ENCODE results near the gene NFIA. TPM values are rescaled to one million over a fixed set of nuclear protein-coding genes. Genes with fewer than 3 reads are reported as not detected.

Gene NFIA
- total and polyA plus RNA-seq, 9 of the 15 experiments (the other 6 are each of a cell fraction or from before 2014, with no cell fraction given), result 5.3 to 24.9 (median 9.8) TPM

DNA sequence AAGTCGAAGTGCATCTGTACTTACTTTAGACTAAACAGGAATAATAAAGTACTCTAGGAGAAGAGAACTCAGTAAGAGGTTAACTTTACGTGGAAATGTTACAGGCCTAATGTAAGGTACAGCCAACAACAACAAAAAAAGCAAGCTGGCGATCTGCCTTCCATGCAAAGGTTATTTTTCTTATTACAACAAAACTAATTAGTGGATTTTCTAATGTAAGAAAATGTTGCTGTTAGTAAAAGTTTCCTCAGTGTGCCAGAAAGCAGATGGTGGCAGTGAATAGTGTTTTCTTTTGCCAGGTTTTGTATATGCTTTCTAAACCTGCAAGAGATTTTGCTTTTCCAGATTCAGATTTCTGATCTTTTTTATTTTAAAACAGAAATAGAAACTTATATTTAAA lies 179.2 kb downstream of the NFIA start:
- Histone ChIP-seq H3K9me3 (replicated peaks; ENCODE audit: control insufficient read depth, insufficient read depth, low read depth, low read length) (no peaks in the 10 kb centered on the region), H3K79me2 (ENCODE audit: control insufficient read depth, insufficient read depth, low read length) (peaks cover 53% of the 10 kb centered on the region), H3K4me1 (replicated peaks in 1 of 2; ENCODE audit: control insufficient read depth in 2 of 2, insufficient read depth in 2 of 2, low read length in 2 of 2) (peaks cover 4 to 18% of the 10 kb centered on the region in 2 experiments; a peak in 3 of 5 replicates), H4K20me1 (replicated peaks; ENCODE audit: control insufficient read depth, insufficient read depth, low read length) (no peaks in the 10 kb centered on the region), H3K27ac (ENCODE audit: extremely low read depth, low read depth, low read length) (no peak overlapping the region), H3K9ac (ENCODE audit: insufficient read depth in 1 of 2, low read depth in 2 of 2, low read length in 2 of 2) (no peak overlapping the region), H3K9me1 (ENCODE audit: control insufficient read depth, insufficient read depth, low read length) (no peaks in the 10 kb centered on the region), H3K36me3 (ENCODE audit: control insufficient read depth, insufficient read depth, low read length) (no peaks in the 10 kb centered on the region; the same call in 1 of the 3 replicates), H3K4me2 (ENCODE audit: insufficient read depth, low read length) (no peak overlapping the region), H3K4me3 (no peak overlapping the region), H3K27me3 (ENCODE audit: control insufficient read depth in 2 of 2, insufficient read depth in 2 of 2, low read length in 2 of 2) (no peaks in the 10 kb centered on the region), H2AFZ (ENCODE audit: low read depth, low read length) (no peak overlapping the region)
- no peak for ATAC-seq
- FAIRE-seq, result no peak
- BruUV-seq (replicated peaks), result no TSS peak
- CTCF ChIA-PET (ENCODE audit: low intra/inter-chr PET ratio), result no interaction called here
- WGBS (ENCODE audit: insufficient coverage, low coverage, missing lambda C conversion rate), result 82% methylated on average over 3 of the region's 3 CpGs
- POLR2A ChIA-PET, result interaction anchor here (0.5 to 2.1 kb wide), 4 partner anchors 8 to 160 kb away, joined by 3 to 8 read pairs (median 6); no protein-coding TSS in a partner anchor
- intact Hi-C loops (cut with micrococcal nuclease) (no loop called here), in situ Hi-C loops (cut with MboI) (no loop called here)
- no peak for DNase-seq (ENCODE audit: extremely low read depth in 1 of 4, low spot score in 3 of 4)
- TF ChIP-seq, protein P1, sequence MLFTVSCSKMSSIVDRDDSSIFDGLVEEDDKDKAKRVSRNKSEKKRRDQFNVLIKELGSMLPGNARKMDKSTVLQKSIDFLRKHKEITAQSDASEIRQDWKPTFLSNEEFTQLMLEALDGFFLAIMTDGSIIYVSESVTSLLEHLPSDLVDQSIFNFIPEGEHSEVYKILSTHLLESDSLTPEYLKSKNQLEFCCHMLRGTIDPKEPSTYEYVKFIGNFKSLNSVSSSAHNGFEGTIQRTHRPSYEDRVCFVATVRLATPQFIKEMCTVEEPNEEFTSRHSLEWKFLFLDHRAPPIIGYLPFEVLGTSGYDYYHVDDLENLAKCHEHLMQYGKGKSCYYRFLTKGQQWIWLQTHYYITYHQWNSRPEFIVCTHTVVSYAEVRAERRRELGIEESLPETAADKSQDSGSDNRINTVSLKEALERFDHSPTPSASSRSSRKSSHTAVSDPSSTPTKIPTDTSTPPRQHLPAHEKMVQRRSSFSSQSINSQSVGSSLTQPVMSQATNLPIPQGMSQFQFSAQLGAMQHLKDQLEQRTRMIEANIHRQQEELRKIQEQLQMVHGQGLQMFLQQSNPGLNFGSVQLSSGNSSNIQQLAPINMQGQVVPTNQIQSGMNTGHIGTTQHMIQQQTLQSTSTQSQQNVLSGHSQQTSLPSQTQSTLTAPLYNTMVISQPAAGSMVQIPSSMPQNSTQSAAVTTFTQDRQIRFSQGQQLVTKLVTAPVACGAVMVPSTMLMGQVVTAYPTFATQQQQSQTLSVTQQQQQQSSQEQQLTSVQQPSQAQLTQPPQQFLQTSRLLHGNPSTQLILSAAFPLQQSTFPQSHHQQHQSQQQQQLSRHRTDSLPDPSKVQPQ (CRISPR knock-in tag; IDR thresholded peaks at IDR 0.05; ENCODE audit: borderline replicate concordance), result no peak
- TF ChIP-seq LEF1 (IDR thresholded peaks at IDR 0.05) (no peak), TOE1 (IDR thresholded peaks at IDR 0.05; ENCODE audit: borderline replicate concordance) (no peak), TOE1 (CRISPR knock-in tag; IDR thresholded peaks at IDR 0.05; ENCODE audit: borderline replicate concordance, low read depth) (no peak), ZBTB17 (CRISPR knock-in tag; IDR thresholded peaks at IDR 0.05) (no peak), PTRF (tag; IDR thresholded peaks at IDR 0.05) (no peak), MTF1 (CRISPR knock-in tag; IDR thresholded peaks at IDR 0.05; ENCODE audit: borderline replicate concordance) (no peak), RBM22 (IDR thresholded peaks at IDR 0.05; ENCODE audit: low read depth, low read length, poor library complexity, severe bottlenecking) (no peak), POU5F1 (IDR thresholded peaks at IDR 0.05; ENCODE audit: borderline replicate concordance, low read depth, low read length, partially characterized antibody) (no peak), CXXC5 (CRISPR knock-in tag; IDR thresholded peaks at IDR 0.05) (no peak)
- TF ChIP-seq, protein P2, sequence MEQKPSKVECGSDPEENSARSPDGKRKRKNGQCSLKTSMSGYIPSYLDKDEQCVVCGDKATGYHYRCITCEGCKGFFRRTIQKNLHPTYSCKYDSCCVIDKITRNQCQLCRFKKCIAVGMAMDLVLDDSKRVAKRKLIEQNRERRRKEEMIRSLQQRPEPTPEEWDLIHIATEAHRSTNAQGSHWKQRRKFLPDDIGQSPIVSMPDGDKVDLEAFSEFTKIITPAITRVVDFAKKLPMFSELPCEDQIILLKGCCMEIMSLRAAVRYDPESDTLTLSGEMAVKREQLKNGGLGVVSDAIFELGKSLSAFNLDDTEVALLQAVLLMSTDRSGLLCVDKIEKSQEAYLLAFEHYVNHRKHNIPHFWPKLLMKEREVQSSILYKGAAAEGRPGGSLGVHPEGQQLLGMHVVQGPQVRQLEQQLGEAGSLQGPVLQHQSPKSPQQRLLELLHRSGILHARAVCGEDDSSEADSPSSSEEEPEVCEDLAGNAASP (IDR thresholded peaks at IDR 0.05), result no peak
- TF ChIP-seq, protein P3, sequence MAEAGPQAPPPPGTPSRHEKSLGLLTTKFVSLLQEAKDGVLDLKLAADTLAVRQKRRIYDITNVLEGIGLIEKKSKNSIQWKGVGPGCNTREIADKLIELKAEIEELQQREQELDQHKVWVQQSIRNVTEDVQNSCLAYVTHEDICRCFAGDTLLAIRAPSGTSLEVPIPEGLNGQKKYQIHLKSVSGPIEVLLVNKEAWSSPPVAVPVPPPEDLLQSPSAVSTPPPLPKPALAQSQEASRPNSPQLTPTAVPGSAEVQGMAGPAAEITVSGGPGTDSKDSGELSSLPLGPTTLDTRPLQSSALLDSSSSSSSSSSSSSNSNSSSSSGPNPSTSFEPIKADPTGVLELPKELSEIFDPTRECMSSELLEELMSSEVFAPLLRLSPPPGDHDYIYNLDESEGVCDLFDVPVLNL (CRISPR knock-in tag; IDR thresholded peaks at IDR 0.05; ENCODE audit: low read depth), result no peak
- TF ChIP-seq, protein P4, sequence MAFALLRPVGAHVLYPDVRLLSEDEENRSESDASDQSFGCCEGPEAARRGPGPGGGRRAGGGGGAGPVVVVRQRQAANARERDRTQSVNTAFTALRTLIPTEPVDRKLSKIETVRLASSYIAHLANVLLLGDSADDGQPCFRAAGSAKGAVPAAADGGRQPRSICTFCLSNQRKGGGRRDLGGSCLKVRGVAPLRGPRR (CRISPR knock-in tag; IDR thresholded peaks at IDR 0.05), result no peak
